ENCODE results near the gene FNDC4.

- no peak for TF ChIP-seq CTCF (conservative IDR thresholded peaks at IDR 0.05 in 1 of 2, IDR thresholded peaks at IDR 0.05 in 1 of 2; ENCODE audit: extremely low read depth in 1 of 2, insufficient read depth in 1 of 2, low read depth in 1 of 2, low read length in 2 of 2)
- TF ChIP-seq EZH2 (IDR thresholded peaks at IDR 0.05; ENCODE audit: borderline replicate concordance, low read length), result no peak
Observed at GRCh38 chr2:27495840-27496356, 898 bp upstream of the FNDC4 start.
